RWPE2 (cell line): Measurements from ENCODE around the gene AGBL4.

ENCODE experiments used
- ATAC-seq: fragments of 200-7000 bp; cut with Tn5 transposase; 3 replicates; pipeline ENCODE4 v1.9.1; 2021; ENCODE audit warnings: low read depth
- DNase-seq: peaks from one replicate; pipeline ENCODE4 v3.0.0-alpha.2; 2020; ENCODE audit warnings: low spot score
- H3K27ac ChIP-seq: fragments of 450-650 bp; 2 replicates; pipeline ENCODE4 v1.5.1; 2017; ENCODE audit warnings: mild to moderate bottlenecking; ENCODE audit not compliant: poor library complexity, severe bottlenecking
- H3K27me3 ChIP-seq: fragments of 250-450 bp; sonication (Bioruptor Pico); 2 replicates; pipeline ENCODE4 v1.5.1; 2021; ENCODE audit warnings: mild to moderate bottlenecking, moderate library complexity; ENCODE audit not compliant: insufficient read depth, poor library complexity, severe bottlenecking
- H3K36me3 ChIP-seq: fragments of 250-450 bp; sonication (Bioruptor Pico); 2 replicates; pipeline ENCODE4 v1.5.1; 2020; ENCODE audit warnings: low read depth, mild to moderate bottlenecking, moderate library complexity
- H3K4me1 ChIP-seq: fragments of 250-450 bp; sonication (Bioruptor Pico); 2 replicates; pipeline ENCODE4 v1.5.1; 2021; ENCODE audit warnings: mild to moderate bottlenecking, moderate library complexity; ENCODE audit not compliant: insufficient read depth, poor library complexity, severe bottlenecking
- H3K4me3 ChIP-seq: fragments of 250-450 bp; sonication (Bioruptor Pico); 2 replicates; pipeline ENCODE4 v1.5.1; 2021; ENCODE audit warnings: mild to moderate bottlenecking, moderate library complexity; ENCODE audit not compliant: severe bottlenecking
- H3K9me3 ChIP-seq: fragments of 250-450 bp; sonication (Bioruptor Pico); 2 replicates; pipeline ENCODE4 v1.5.1; 2021; ENCODE audit warnings: mild to moderate bottlenecking, moderate library complexity; ENCODE audit not compliant: severe bottlenecking
- TF ChIP-seq, protein P1 (sequence below): fragments of 450-650 bp; IDR thresholded peaks from one replicate; pipeline ENCODE4 v1.5.1; 2017; ENCODE audit warnings: mild to moderate bottlenecking, moderate library complexity; ENCODE audit not compliant: poor library complexity, severe bottlenecking

Gene AGBL4

DNA sequence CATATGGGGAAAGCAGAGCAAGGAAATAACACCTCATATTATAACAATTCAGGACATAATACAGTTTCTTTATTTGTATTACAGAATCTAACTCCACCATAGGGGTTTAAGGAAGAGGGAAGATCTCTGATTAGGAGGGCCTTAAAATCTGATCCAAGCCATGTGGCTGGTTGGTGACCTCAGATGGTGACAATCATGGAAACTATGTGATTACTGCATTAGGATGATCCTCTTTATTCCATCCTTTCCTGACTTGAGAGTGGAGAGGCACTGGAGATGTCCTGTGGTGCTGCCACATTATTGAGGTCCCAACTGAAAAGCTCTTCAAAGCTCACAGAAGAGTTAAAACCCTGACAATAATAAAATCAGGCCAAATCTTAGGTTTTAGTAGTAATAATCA, 1078.9 kb downstream of the AGBL4 start:
- TF ChIP-seq, protein P1, sequence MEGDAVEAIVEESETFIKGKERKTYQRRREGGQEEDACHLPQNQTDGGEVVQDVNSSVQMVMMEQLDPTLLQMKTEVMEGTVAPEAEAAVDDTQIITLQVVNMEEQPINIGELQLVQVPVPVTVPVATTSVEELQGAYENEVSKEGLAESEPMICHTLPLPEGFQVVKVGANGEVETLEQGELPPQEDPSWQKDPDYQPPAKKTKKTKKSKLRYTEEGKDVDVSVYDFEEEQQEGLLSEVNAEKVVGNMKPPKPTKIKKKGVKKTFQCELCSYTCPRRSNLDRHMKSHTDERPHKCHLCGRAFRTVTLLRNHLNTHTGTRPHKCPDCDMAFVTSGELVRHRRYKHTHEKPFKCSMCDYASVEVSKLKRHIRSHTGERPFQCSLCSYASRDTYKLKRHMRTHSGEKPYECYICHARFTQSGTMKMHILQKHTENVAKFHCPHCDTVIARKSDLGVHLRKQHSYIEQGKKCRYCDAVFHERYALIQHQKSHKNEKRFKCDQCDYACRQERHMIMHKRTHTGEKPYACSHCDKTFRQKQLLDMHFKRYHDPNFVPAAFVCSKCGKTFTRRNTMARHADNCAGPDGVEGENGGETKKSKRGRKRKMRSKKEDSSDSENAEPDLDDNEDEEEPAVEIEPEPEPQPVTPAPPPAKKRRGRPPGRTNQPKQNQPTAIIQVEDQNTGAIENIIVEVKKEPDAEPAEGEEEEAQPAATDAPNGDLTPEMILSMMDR: no peak
- Histone ChIP-seq H3K4me3 (no peak overlapping the region), H3K27ac (no peak overlapping the region), H3K27me3 (no peaks in the 10 kb centered on the region), H3K36me3 (no peaks in the 10 kb centered on the region), H3K9me3 (no peaks in the 10 kb centered on the region), H3K4me1 (no peaks in the 10 kb centered on the region)
- no peak for ATAC-seq
- no peak for DNase-seq

DNA sequence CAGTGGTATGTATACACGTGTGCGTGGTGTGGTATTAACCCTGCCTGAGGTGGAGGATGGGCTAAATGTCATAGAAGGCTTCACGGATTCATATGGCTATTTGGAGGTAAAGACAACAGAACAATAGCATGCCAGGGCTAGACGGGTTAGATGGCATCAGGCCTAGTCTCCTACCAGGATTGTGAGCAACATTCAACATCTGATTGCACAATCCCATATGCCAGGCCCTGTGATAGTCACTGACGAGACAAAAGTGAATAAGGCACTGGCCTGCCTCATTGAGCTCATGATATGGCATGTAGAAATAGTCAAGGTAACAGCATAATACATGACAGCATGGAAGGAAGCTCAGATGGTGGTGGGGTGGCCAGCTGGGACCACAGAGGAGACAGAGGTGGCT, 1079.9 kb downstream of the AGBL4 start:
- TF ChIP-seq, protein P1: no peak
- Histone ChIP-seq H3K27ac (no peak overlapping the region), H3K4me3 (no peak overlapping the region), H3K27me3 (no peaks in the 10 kb centered on the region), H3K36me3 (no peaks in the 10 kb centered on the region), H3K9me3 (no peaks in the 10 kb centered on the region), H3K4me1 (no peaks in the 10 kb centered on the region)
- ATAC-seq (no peak), DNase-seq (no peak)

DNA sequence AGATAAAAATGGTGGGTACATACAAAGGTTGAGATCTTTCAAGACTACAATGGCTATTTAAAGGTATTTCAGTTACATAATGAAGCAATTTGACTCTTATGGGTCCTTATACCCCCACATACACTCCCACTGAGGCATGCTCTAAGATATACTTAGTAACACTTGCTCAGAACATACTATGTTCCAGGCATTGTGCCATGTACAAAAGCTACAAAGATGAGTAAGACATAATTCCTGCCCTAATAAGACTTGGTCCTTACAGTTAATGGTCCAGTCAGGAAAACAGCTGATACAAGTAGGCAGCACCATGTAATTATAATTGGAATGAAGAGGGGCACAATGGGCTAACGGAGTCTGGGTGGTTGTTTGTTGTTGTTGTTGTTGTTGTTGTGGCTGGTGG, 1080.4 kb downstream of the AGBL4 start:
- TF ChIP-seq, protein P1: no peak
- ATAC-seq (no peak), DNase-seq (no peak)

DNA sequence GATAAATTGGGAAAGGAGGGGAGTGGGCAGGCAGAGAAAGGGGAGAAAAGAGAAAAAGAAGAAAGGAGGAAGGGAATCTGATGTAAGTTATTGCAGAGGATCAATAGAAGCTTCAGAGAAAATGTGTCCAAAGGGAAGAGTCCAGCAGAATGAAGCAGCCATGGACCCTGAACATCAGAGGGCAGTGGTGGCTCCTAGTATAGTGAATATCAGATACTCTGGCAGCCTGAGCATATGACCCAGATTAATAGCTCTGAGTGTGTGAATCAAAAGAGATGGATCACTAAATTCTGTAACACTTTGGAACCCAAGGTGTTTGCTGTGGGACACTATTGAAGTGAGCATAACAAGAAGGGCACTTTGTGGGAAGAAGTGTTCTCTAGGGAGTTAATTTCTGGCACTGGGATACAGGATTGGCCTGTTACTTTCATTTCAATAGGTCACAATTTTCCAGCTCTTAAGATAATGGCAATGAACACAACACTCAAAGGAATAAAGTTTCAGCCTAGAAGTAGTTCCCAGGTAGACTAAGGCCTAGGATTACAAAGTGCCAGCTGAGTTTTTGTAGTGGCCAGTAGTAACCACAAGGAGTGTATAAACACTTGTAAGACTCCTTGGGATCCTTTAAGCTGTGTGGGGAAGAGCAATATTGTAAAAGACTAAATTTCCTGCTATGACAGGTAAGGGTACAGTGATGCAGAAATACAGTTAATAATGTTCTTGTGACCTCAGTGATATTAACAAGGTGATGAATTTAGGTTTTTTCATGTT, 1082.6 kb downstream of the AGBL4 start:
- no peaks in the 10 kb centered on the region for H3K9me3 ChIP-seq
- no peaks in the 10 kb centered on the region for H3K36me3 ChIP-seq
- H3K4me1 ChIP-seq: no peaks in the 10 kb centered on the region
- H3K27me3 ChIP-seq: no peaks in the 10 kb centered on the region
- H3K27ac ChIP-seq: no peak overlapping the region
- no peak overlapping the region for H3K4me3 ChIP-seq
- TF ChIP-seq, protein P1: no peak
- DNase-seq (no peak), ATAC-seq (no peak)

More for the DNA sequence above, 1080.4 kb downstream of the AGBL4 start:
- H3K9me3 ChIP-seq: no peaks in the 10 kb centered on the region
- H3K27me3 ChIP-seq: no peaks in the 10 kb centered on the region
- no peak overlapping the region for H3K4me3 ChIP-seq
- no peaks in the 10 kb centered on the region for H3K36me3 ChIP-seq
- no peak overlapping the region for H3K27ac ChIP-seq
- no peaks in the 10 kb centered on the region for H3K4me1 ChIP-seq

DNA sequence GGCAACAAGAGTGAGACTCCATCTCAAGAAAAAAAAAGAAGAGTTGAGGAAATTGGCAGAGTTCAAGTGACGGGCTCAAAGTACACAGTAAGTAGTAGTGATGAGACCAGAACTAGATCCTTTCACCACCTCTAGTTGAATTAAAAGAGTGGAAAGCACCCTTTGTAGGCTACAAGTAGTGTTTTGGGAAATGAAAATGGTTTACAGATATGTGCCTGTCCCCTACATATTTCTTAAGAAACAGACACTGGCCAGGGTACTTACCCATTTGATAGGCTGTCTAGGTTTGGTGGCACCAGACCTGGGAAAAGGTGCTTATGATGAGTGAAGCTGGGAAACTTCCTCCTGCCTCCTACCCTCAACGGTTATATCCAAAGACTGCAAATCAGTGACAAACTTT, 1083.4 kb downstream of the AGBL4 start:
- H3K27me3 ChIP-seq: no peaks in the 10 kb centered on the region
- no peaks in the 10 kb centered on the region for H3K4me1 ChIP-seq
- no peaks in the 10 kb centered on the region for H3K9me3 ChIP-seq
- DNase-seq (no peak), ATAC-seq (no peak)
- H3K4me3 ChIP-seq: no peak overlapping the region
- H3K36me3 ChIP-seq: no peaks in the 10 kb centered on the region
- no peak overlapping the region for H3K27ac ChIP-seq
- TF ChIP-seq, protein P1: no peak
